22Rv1 (cell line): Measurements from ENCODE around the gene NCS1.

Experiments
- H3K27ac ChIP-seq: fragments of 450-650 bp; 2 replicates; pipeline ENCODE4 v1.5.1; 2017
- CTCF ChIP-seq: fragments of 450-650 bp; IDR thresholded peaks from 2 replicates; pipeline ENCODE4 v1.5.1; 2017; ENCODE audit warnings: mild to moderate bottlenecking
- ZFX ChIP-seq: fragments of 450-650 bp; IDR thresholded peaks from 2 replicates; pipeline ENCODE4 v1.6.1; 2017; ENCODE audit warnings: antibody characterized with exemption, borderline replicate concordance

Gene NCS1

GRCh38 chr9:130175355-130175754 is 3.2 kb downstream of the NCS1 start:
- H3K27ac ChIP-seq: no peak overlapping the region
- TF ChIP-seq ZFX: no peak
- no peak for TF ChIP-seq CTCF

GRCh38 chr9:130176760-130177159 is 4.6 kb downstream of the NCS1 start:
- no peak overlapping the region for H3K27ac ChIP-seq
- TF ChIP-seq ZFX: no peak
- no peak for TF ChIP-seq CTCF

- no peak for TF ChIP-seq CTCF
- no peak for TF ChIP-seq ZFX
These were observed 5.9 kb downstream of the NCS1 start for GRCh38 chr9:130177898-130178805.

GRCh38 chr9:130179331-130179907 is 7.2 kb downstream of the NCS1 start:
- no peak for TF ChIP-seq ZFX
- no peak for TF ChIP-seq CTCF
- no peak overlapping the region for H3K27ac ChIP-seq

More at GRCh38 chr9:130177898-130178805, 5.9 kb downstream of the NCS1 start:
- no peak overlapping the region for H3K27ac ChIP-seq

- no peak overlapping the region for H3K27ac ChIP-seq
- TF ChIP-seq ZFX: no peak
- TF ChIP-seq CTCF: no peak
These were observed 8.3 kb downstream of the NCS1 start for GRCh38 chr9:130180516-130180915.

GRCh38 chr9:130181678-130182380 is 9.6 kb downstream of the NCS1 start:
- no peak overlapping the region for H3K27ac ChIP-seq
- TF ChIP-seq CTCF (no peak), ZFX (no peak)
